ENCODE measurements around the gene CYTH2. TPM values are rescaled to one million over a fixed set of nuclear protein-coding genes. Genes with fewer than 3 reads are reported as not detected.

Gene CYTH2
- total and polyA plus RNA-seq, 9 of the 15 experiments (the other 6 are each of a cell fraction or from before 2014, with no cell fraction given), result 1.8 to 45.2 (median 23.8) TPM

GRCh38 chr19:48509467-48510194 lies 40.5 kb downstream of the CYTH2 start (continued):
- no peak for TF ChIP-seq ZBTB33 (CRISPR knock-in tag; IDR thresholded peaks at IDR 0.05)
- TF ChIP-seq ZNF316 (IDR thresholded peaks at IDR 0.05), result no peak
- TF ChIP-seq ZNF263 (CRISPR knock-in tag; IDR thresholded peaks at IDR 0.05; ENCODE audit: borderline replicate concordance), result peak; percentile 32; the same call in 1 of the 2 replicates
- no peak for TF ChIP-seq ZNF175 (CRISPR knock-in tag; IDR thresholded peaks at IDR 0.05; ENCODE audit: low read depth)
- TF ChIP-seq DPF2 (IDR thresholded peaks at IDR 0.05), result no peak
- 0 out of 2 replicates have a peak, but pooled peaks have one; percentile 13 for TF ChIP-seq PHF21A (IDR thresholded peaks at IDR 0.05; ENCODE audit: borderline replicate concordance, low read depth)

GRCh38 chr19:48510421-48511268 lies 41.5 kb downstream of the CYTH2 start:
- CTCF ChIA-PET (ENCODE audit: low intra/inter-chr PET ratio), result no interaction called here
- in situ Hi-C loops (cut with MboI), result no loop called here
- no peaks in the 10 kb centered on the region for H3K36me3 ChIP-seq (ENCODE audit: control insufficient read depth, insufficient read depth, low read length)
- BruUV-seq (replicated peaks), result no TSS peak
- H3K27me3 ChIP-seq (ENCODE audit: control insufficient read depth in 2 of 2, insufficient read depth in 2 of 2, low read length in 2 of 2), result peaks cover 7 to 30% of the 10 kb centered on the region in 2 experiments; a peak in 3 of 5 replicates
- POLR2A ChIA-PET, result interaction anchor here (0.7 kb wide), 1 partner anchor 30 kb away, joined by 4 read pairs; no protein-coding TSS in a partner anchor
- peaks cover 8% of the 10 kb centered on the region; the same call in 1 of the 2 replicates for H4K20me1 ChIP-seq (replicated peaks; ENCODE audit: control insufficient read depth, insufficient read depth, low read length)
- WGBS (ENCODE audit: insufficient coverage, low coverage, missing lambda C conversion rate), result 7% methylated on average over 15 of the region's 24 CpGs
- peak; percentile 67 to 77 (median 67) for DNase-seq (ENCODE audit: extremely low read depth in 1 of 4, low spot score in 3 of 4)
- intact Hi-C loops (cut with micrococcal nuclease), result no loop called here
- peaks cover 0 to 36% of the 10 kb centered on the region in 2 experiments; a peak in 3 of 5 replicates for H3K4me1 ChIP-seq (replicated peaks in 1 of 2; ENCODE audit: control insufficient read depth in 2 of 2, insufficient read depth in 2 of 2, low read length in 2 of 2)
- H3K9me1 ChIP-seq (ENCODE audit: control insufficient read depth, insufficient read depth, low read length), result no peaks in the 10 kb centered on the region
- H3K9me3 ChIP-seq (replicated peaks; ENCODE audit: control insufficient read depth, insufficient read depth, low read depth, low read length), result no peaks in the 10 kb centered on the region
- FAIRE-seq, result peak; percentile 89
- peak; percentile 74 for ATAC-seq
- H3K4me2 ChIP-seq (ENCODE audit: insufficient read depth, low read length), result peak overlapping the region; percentile 33; the same call in 1 of the 2 replicates
- H3K27ac ChIP-seq (ENCODE audit: extremely low read depth, low read depth, low read length), result no peak overlapping the region
- peak overlapping the region; percentile 46 for H2AFZ ChIP-seq (ENCODE audit: low read depth, low read length)
- no peaks in the 10 kb centered on the region for H3K79me2 ChIP-seq (ENCODE audit: control insufficient read depth, insufficient read depth, low read length)
- H3K4me3 ChIP-seq, result no peak overlapping the region
- no peak overlapping the region for H3K9ac ChIP-seq (ENCODE audit: insufficient read depth in 1 of 2, low read depth in 2 of 2, low read length in 2 of 2)
- no peak for TF ChIP-seq ID3 (CRISPR knock-in tag; IDR thresholded peaks at IDR 0.05)
- TF ChIP-seq ID3 (tag; IDR thresholded peaks at IDR 0.05), result no peak

Data from K562 (cell line).